Left ventricle myocardium inferior (tissue), 1 donor: ENCODE data around the gene SLC16A1. TPM values are rescaled to one million over a fixed set of nuclear protein-coding genes. Genes with fewer than 3 reads are reported as not detected.
A peak's percentile ranks its signal among the peaks of the same experiment; 100 is the strongest.
"Not testable (repeated sequence)": the region's sequence is repeated elsewhere in the genome, so short reads cannot be mapped to it uniquely, and the experiment has no call there.

Source experiments
- DNase-seq: peaks from one replicate; pipeline ENCODE4 v3.0.0-alpha.2; 2020
- H3K27ac ChIP-seq: fragments of 200-600 bp; replicated peaks from 2 replicates; pipeline ENCODE4 v1.8.0; 2021
- H3K27me3 ChIP-seq: fragments of 200-600 bp; 2 replicates; pipeline ENCODE4 v1.8.0; 2021; ENCODE audit warnings: low read depth
- H3K36me3 ChIP-seq: fragments of 200-600 bp; 2 replicates; pipeline ENCODE4 v1.8.0; 2021
- H3K4me1 ChIP-seq: fragments of 200-600 bp; 2 replicates; pipeline ENCODE4 v1.8.0; 2021
- H3K4me3 ChIP-seq: fragments of 200-600 bp; 2 replicates; pipeline ENCODE4 v1.8.0; 2021; ENCODE audit warnings: mild to moderate bottlenecking, moderate library complexity
- H3K9me3 ChIP-seq: fragments of 200-600 bp; replicated peaks from 2 replicates; pipeline ENCODE4 v1.8.0; 2021
- intact Hi-C: fragments of 100-400 bp; cut with micrococcal nuclease; formaldehyde crosslinking; loops from one replicate; pipeline ENCODE4 v1.11.0; 2022
- total RNA-seq: library from RNA; stranded (reverse); fragmentation: NEBNext Ultra II Directional; extraction: Animal tissue kit (Norgen Biotek cat#: 25700); gene quantifications from one replicate; pipeline ENCODE4 v1.2.1, GENCODE V29; 2021
- TF ChIP-seq, protein P1 (sequence below): fragments of 200-600 bp; IDR thresholded peaks from 2 replicates; pipeline ENCODE4 v1.8.0; 2021; ENCODE audit warnings: antibody characterized with exemption, mild to moderate bottlenecking, borderline replicate concordance
- donor health status: DM: no; HTN: yes; CAD: no; lungs with severe emphysema.

The SLC16A1 gene
- total RNA-seq, 1 donor from 2014 or later, result 154 TPM

DNA sequence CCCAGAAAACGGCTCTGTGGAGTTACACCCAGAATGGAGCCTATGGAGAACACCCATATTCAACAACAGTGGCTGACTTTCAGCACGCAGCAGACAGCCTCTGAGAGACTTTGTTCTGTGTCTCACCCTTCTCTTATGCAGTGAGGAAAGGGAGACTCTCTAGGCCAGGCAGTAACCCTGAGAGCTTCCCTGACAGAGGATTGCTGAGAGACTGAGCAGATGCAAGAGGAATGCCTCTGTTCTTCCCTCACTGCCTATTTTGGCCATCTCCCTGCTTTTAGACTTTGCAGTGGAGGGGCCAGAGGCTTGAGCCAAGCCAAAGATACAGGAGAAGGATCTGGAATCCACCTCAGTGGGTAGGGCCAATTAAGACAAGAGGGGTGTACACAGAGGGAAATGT is 41.8 kb upstream of the SLC16A1 start:
- TF ChIP-seq, protein P1, sequence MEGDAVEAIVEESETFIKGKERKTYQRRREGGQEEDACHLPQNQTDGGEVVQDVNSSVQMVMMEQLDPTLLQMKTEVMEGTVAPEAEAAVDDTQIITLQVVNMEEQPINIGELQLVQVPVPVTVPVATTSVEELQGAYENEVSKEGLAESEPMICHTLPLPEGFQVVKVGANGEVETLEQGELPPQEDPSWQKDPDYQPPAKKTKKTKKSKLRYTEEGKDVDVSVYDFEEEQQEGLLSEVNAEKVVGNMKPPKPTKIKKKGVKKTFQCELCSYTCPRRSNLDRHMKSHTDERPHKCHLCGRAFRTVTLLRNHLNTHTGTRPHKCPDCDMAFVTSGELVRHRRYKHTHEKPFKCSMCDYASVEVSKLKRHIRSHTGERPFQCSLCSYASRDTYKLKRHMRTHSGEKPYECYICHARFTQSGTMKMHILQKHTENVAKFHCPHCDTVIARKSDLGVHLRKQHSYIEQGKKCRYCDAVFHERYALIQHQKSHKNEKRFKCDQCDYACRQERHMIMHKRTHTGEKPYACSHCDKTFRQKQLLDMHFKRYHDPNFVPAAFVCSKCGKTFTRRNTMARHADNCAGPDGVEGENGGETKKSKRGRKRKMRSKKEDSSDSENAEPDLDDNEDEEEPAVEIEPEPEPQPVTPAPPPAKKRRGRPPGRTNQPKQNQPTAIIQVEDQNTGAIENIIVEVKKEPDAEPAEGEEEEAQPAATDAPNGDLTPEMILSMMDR, result no peak
- Histone ChIP-seq H3K4me3 (no peak overlapping the region), H3K4me1 (peaks cover 74% of the 10 kb centered on the region), H3K36me3 (peaks cover 1% of the 10 kb centered on the region), H3K27ac (peak overlapping the region; percentile 83), H3K27me3 (no peaks in the 10 kb centered on the region), H3K9me3 (no peaks in the 10 kb centered on the region)
- DNase-seq, result no peak
- intact Hi-C loops, result no loop called here

GRCh38 chr1:112995890-112996289 is 39.9 kb upstream of the SLC16A1 start:
- Histone ChIP-seq H3K27ac (peak overlapping the region; percentile 83), H3K36me3 (no peaks in the 10 kb centered on the region), H3K9me3 (no peaks in the 10 kb centered on the region), H3K4me1 (peaks cover 92% of the 10 kb centered on the region), H3K27me3 (no peaks in the 10 kb centered on the region), H3K4me3 (no peak overlapping the region)
- intact Hi-C loops, result no loop called here
- DNase-seq, result no peak
- TF ChIP-seq, protein P1, result no peak

GRCh38 chr1:112995021-112995420 is 39.0 kb upstream of the SLC16A1 start:
- intact Hi-C loops, H3K36me3 ChIP-seq, H3K9me3 ChIP-seq, DNase-seq, H3K4me3 ChIP-seq, H3K27me3 ChIP-seq: not testable (repeated sequence)
- H3K27ac ChIP-seq, result peak overlapping the region; percentile 83
- H3K4me1 ChIP-seq, result peaks cover 86% of the 10 kb centered on the region

GRCh38 chr1:112992780-112993179 is 36.8 kb upstream of the SLC16A1 start:
- TF ChIP-seq, protein P1, result no peak
- H3K36me3 ChIP-seq, result no peaks in the 10 kb centered on the region
- peaks cover 63% of the 10 kb centered on the region for H3K4me1 ChIP-seq
- peak overlapping the region; percentile 83 for H3K27ac ChIP-seq
- DNase-seq, result no peak
- no peaks in the 10 kb centered on the region for H3K9me3 ChIP-seq
- H3K4me3 ChIP-seq, result peak overlapping the region; percentile 26
- H3K27me3 ChIP-seq, result no peaks in the 10 kb centered on the region
- intact Hi-C loops, result no loop called here

DNA sequence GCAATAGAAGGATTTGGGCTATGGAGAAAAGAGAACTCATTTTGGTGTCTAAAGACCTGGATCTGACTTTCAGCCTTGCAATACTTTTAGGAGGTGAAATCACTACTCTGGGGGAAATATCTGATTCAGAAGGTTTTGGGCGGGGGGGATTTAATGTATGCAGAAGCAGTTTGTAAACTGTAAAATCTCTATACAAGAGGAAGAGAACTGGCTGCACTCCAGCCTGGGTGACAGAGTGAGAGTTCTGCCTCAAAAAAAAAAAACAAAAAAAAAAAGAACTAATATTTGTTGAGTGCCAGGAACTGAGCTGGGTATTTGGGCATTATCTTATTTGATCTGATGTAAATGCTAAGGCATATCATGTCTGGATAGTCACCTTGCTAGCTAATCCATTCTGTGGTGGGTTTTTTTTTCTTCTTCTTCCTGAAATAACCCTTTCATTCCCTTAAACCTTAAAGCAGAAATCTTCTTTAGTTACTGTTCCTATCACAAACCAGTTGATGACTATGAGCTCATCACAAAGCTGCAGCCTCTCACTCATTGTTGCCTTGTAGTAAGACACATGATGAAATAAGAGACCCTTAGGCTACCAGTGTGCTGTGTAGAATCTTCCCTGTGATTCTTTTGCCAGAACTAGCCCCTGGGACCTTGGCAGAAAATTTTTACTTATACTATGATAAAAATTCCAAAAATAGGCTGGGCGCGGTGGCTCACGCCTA is 35.6 kb upstream of the SLC16A1 start:
- H3K9me3 ChIP-seq, result no peaks in the 10 kb centered on the region
- TF ChIP-seq, protein P1, result no peak
- intact Hi-C loops, result no loop called here
- no peaks in the 10 kb centered on the region for H3K27me3 ChIP-seq
- H3K36me3 ChIP-seq, result no peaks in the 10 kb centered on the region
- H3K4me1 ChIP-seq, result peaks cover 56% of the 10 kb centered on the region
- no peak overlapping the region for H3K4me3 ChIP-seq
- no peak for DNase-seq
- peak overlapping the region; percentile 83 for H3K27ac ChIP-seq

DNA sequence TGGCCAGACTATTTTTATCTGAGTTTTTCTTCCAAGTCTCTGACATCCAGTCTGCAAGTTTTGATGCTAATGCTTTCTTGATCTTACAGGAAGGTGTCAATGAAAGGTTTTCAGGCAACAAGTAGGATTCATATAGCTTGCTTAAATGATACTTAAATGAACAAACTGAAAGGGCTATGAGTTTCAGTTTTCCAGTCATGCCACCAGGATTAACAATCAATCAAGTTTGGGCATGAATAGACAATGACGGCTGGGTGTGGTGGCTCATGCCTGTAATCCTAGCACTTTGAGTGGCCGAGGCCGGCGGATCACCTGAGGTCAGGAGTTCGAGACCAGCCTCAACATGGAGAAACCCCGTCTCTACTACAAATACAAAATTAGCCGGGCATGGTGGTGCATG is 34.3 kb upstream of the SLC16A1 start:
- Histone ChIP-seq H3K36me3 (no peaks in the 10 kb centered on the region), H3K4me1 (peaks cover 59% of the 10 kb centered on the region), H3K9me3 (no peaks in the 10 kb centered on the region), H3K27me3 (no peaks in the 10 kb centered on the region), H3K4me3 (no peak overlapping the region), H3K27ac (peak overlapping the region; percentile 13)
- TF ChIP-seq, protein P1, result no peak
- intact Hi-C loops, result no loop called here
- DNase-seq, result no peak
